Non-pigmented ciliary epithelial cell (primary cell): ENCODE measurements around the gene NRCAM.

Source experiments
- DNase-seq: peaks from one replicate; pipeline ENCODE4 v3.0.0-alpha.2; 2010; ENCODE audit warnings: low read depth

NRCAM gene

GRCh38 chr7:108129018-108129965, 326.9 kb downstream of the NRCAM start:
- no peak for DNase-seq

- no peak for DNase-seq
Observed at GRCh38 chr7:108128514-108128913, 327.7 kb downstream of the NRCAM start.

- no peak for DNase-seq
Observed at GRCh38 chr7:108127461-108127860, 328.8 kb downstream of the NRCAM start.

- DNase-seq = no peak
Observed at GRCh38 chr7:108124820-108125219, 331.4 kb downstream of the NRCAM start.

- no peak for DNase-seq
Observed at GRCh38 chr7:108122181-108122580, 334.1 kb downstream of the NRCAM start.

GRCh38 chr7:108120933-108121332, 335.3 kb downstream of the NRCAM start:
- no peak for DNase-seq

GRCh38 chr7:108120196-108120595, 336.0 kb downstream of the NRCAM start:
- DNase-seq = no peak

- no peak for DNase-seq
Observed at GRCh38 chr7:108118959-108119358, 337.3 kb downstream of the NRCAM start.

GRCh38 chr7:108114117-108114841, 342.0 kb downstream of the NRCAM start:
- no peak for DNase-seq

- no peak for DNase-seq
Observed at GRCh38 chr7:108112683-108113082, 343.6 kb downstream of the NRCAM start.

- no peak for DNase-seq
Observed at GRCh38 chr7:108109221-108109908, 346.9 kb downstream of the NRCAM start.

- no peak for DNase-seq
Observed at GRCh38 chr7:108108131-108108530, 348.1 kb downstream of the NRCAM start.

- DNase-seq = no peak
Observed at GRCh38 chr7:108104324-108104723, 351.9 kb downstream of the NRCAM start.

- DNase-seq = no peak
Observed at GRCh38 chr7:108103558-108104298, 352.5 kb downstream of the NRCAM start.

- no peak for DNase-seq
Observed at GRCh38 chr7:108102671-108103312, 353.4 kb downstream of the NRCAM start.

- no peak for DNase-seq
Observed at GRCh38 chr7:108101759-108102158, 354.5 kb downstream of the NRCAM start.

GRCh38 chr7:108099713-108100112, 356.5 kb downstream of the NRCAM start:
- DNase-seq = no peak

- DNase-seq = no peak
Observed at GRCh38 chr7:108097703-108098102, 358.5 kb downstream of the NRCAM start.
